A549 (cell line): ENCODE data around the gene VPS4A. TPM values are rescaled to one million over a fixed set of nuclear protein-coding genes. Genes with fewer than 3 reads are reported as not detected.
A peak's percentile ranks its signal among the peaks of the same experiment; 100 is the strongest.

Experiments
- ATAC-seq, 2 experiments: fragments of 200-7000 bp in 1 of 2; fragments of >200 bp in 1 of 2; cut with Nextera tagmentation in 1 of 2; cut with Tn5 transposase in 1 of 2; 3 replicates each; pipeline versions ENCODE4 v1.8.0 to v1.9.1; 2018 to 2020; ENCODE audit warnings: mild to moderate bottlenecking in 1 of 2, moderate library complexity in 1 of 2
- CTCF ChIA-PET: fragments of 300-600 bp; sonication (Branson Sonifier 250); formaldehyde crosslinking; extraction: SDS; loops from one replicate; lab custom pipeline; 2021; ENCODE audit warnings: antibody characterized with exemption, inconsistent platforms; lab: Yijun Ruan, JAX
- POLR2A ChIA-PET: fragments of 350-600 bp; formaldehyde crosslinking; extraction: SDS; loops from one replicate; lab custom pipeline; 2021; ENCODE audit warnings: antibody characterized with exemption, inconsistent platforms; lab: Yijun Ruan, JAX
- DNase-seq, 2 experiments: peaks; one replicate each; pipeline versions ENCODE4 v3.0.0 to v3.0.0-alpha.2; 2011 to 2016; ENCODE audit warnings: low read depth in 1 of 2, low spot score in 1 of 2
- FAIRE-seq: peaks from 2 replicates; lab custom pipeline; 2011; peaks lifted over from hg19 to GRCh38; lab: Jason Lieb, UNC
- H3K27ac ChIP-seq, 2 experiments: fragments of >200 bp; sonication (Bioruptor Twin); formaldehyde crosslinking; 3 replicates each; pipeline ENCODE4 v1.5.1; 2016 to 2017
- H3K4me1 ChIP-seq: fragments of >200 bp; sonication (Bioruptor Twin); formaldehyde crosslinking; 3 replicates; pipeline ENCODE4 v1.6.1; 2016
- H3K4me2 ChIP-seq: fragments of >200 bp; sonication (Bioruptor Twin); formaldehyde crosslinking; 3 replicates; pipeline ENCODE4 v1.6.1; 2016
- H3K4me3 ChIP-seq: fragments of >200 bp; sonication (Bioruptor Twin); formaldehyde crosslinking; 3 replicates; pipeline ENCODE4 v1.5.1; 2016
- H3K9me3 ChIP-seq: fragments of >200 bp; sonication (Bioruptor Twin); formaldehyde crosslinking; 3 replicates; pipeline ENCODE4 v1.6.1; 2016
- BHLHE40 ChIP-seq: IDR thresholded peaks from 2 replicates; pipeline ENCODE4 v1.6.1; 2012; ENCODE audit warnings: low read depth, low read length, inconsistent platforms
- EHF ChIP-seq: fragments of 250-450 bp; sonication (Bioruptor Pico); IDR thresholded peaks from 2 replicates; pipeline ENCODE4 v1.5.0; 2020; ENCODE audit warnings: mild to moderate bottlenecking
- HOXA7 ChIP-seq: fragments of 250-450 bp; sonication (Bioruptor Pico); IDR thresholded peaks from 2 replicates; pipeline ENCODE4 v1.5.0; 2020; ENCODE audit warnings: mild to moderate bottlenecking, moderate library complexity
- HOXB5 ChIP-seq: fragments of 250-450 bp; sonication (Bioruptor Pico); IDR thresholded peaks from 2 replicates; pipeline ENCODE4 v1.5.0; 2020; ENCODE audit warnings: mild to moderate bottlenecking, moderate library complexity
- JUN ChIP-seq, 2 experiments: fragments of >200 bp; sonication (Bioruptor Twin); formaldehyde crosslinking; IDR thresholded peaks; 2 replicates in 1 of 2; 3 replicates in 1 of 2; pipeline ENCODE4 v1.6.1; 2016 to 2017
- MAFK ChIP-seq: fragments of 450-650 bp; IDR thresholded peaks from 2 replicates; pipeline ENCODE4 v1.6.1; 2014; ENCODE audit not compliant: partially characterized antibody
- NFE2L2 ChIP-seq: fragments of 150-350 bp; conservative IDR thresholded peaks from 2 replicates; pipeline ENCODE4 v1.6.1; 2014; ENCODE audit warnings: low read length
- NPAS2 ChIP-seq: fragments of 250-450 bp; sonication (Bioruptor Pico); IDR thresholded peaks from 2 replicates; pipeline ENCODE4 v1.8.0; 2022; ENCODE audit warnings: mild to moderate bottlenecking, moderate library complexity, borderline replicate concordance
- NR3C1 ChIP-seq: fragments of >200 bp; sonication (Bioruptor Twin); formaldehyde crosslinking; IDR thresholded peaks from 3 replicates; pipeline ENCODE4 v1.6.1; 2017
- POLR2A ChIP-seq: IDR thresholded peaks from 2 replicates; pipeline ENCODE4 v1.6.1; 2012; ENCODE audit warnings: mild to moderate bottlenecking, low read length
- RAD21 ChIP-seq, 2 experiments: fragments of >200 bp in 1 of 2; sonication (Bioruptor Twin) in 1 of 2; formaldehyde crosslinking in 1 of 2; IDR thresholded peaks in 1 of 2; conservative IDR thresholded peaks in 1 of 2; 2 replicates in 1 of 2; 3 replicates in 1 of 2; pipeline ENCODE4 v1.6.1; 2012 to 2018; ENCODE audit warnings: inconsistent platforms in 1 of 2
- RARB ChIP-seq: fragments of 250-450 bp; sonication (Bioruptor Pico); IDR thresholded peaks from 2 replicates; pipeline ENCODE4 v1.8.0; 2021; ENCODE audit warnings: mild to moderate bottlenecking, moderate library complexity
- RNF2 ChIP-seq: fragments of 200-600 bp; sonication (generic); IDR thresholded peaks from 2 replicates; pipeline ENCODE4 v1.6.1; 2016; ENCODE audit warnings: low read depth, mild to moderate bottlenecking, antibody characterized with exemption, moderate library complexity, borderline replicate concordance
- SMC3 ChIP-seq: fragments of >200 bp; sonication (Bioruptor Twin); formaldehyde crosslinking; IDR thresholded peaks from 3 replicates; pipeline ENCODE4 v1.6.1; 2018; ENCODE audit warnings: inconsistent platforms
- ZSCAN20 ChIP-seq: fragments of 250-450 bp; sonication (Bioruptor Pico); IDR thresholded peaks from 2 replicates; pipeline ENCODE4 v1.8.0; 2022; ENCODE audit warnings: mild to moderate bottlenecking, moderate library complexity
- WGBS: methylation state at CpG from one replicate; pipeline ENCODE4 v1.1.6; 2017; ENCODE audit errors: missing lambda C conversion rate; 5-methylcytosine and 5-hydroxymethylcytosine counted together
- polyA plus RNA-seq, 4 experiments: library from polyadenylated mRNA; depleted of rRNA in 3 of 4; stranded (reverse); fragments of >200 nt; fragmentation: RNase III in 1 of 4; extraction: RNeasy Plus Mini Kit Qiagen cat#74134 plus additional on column Dnase treatment in 1 of 4; gene quantifications; 2 replicates in 3 of 4; 3 replicates in 1 of 4; pipeline ENCODE4 v1.2.3, GENCODE V29; 2011 to 2017
- TF ChIP-seq, protein P1 (sequence below): fragments of 250-450 bp; sonication (Bioruptor Pico); IDR thresholded peaks from 2 replicates; pipeline ENCODE4 v1.5.0; 2021; ENCODE audit warnings: mild to moderate bottlenecking, moderate library complexity, borderline replicate concordance
- TF ChIP-seq, protein P2 (sequence below): fragments of 450-650 bp; IDR thresholded peaks from 2 replicates; pipeline ENCODE4 v1.6.1; 2014; ENCODE audit warnings: antibody characterized with exemption
- TF ChIP-seq, protein P3 (sequence below): fragments of >200 bp; sonication (Bioruptor Twin); formaldehyde crosslinking; IDR thresholded peaks from 3 replicates; pipeline ENCODE4 v1.5.1; 2016
- TF ChIP-seq, protein P4 (sequence below): fragments of 200-600 bp; sonication (generic); IDR thresholded peaks from 2 replicates; pipeline ENCODE4 v1.6.1; 2016; ENCODE audit warnings: antibody characterized with exemption, mild to moderate bottlenecking, moderate library complexity
- TF ChIP-seq, protein P5 (sequence below): IDR thresholded peaks from 2 replicates; pipeline ENCODE4 v1.6.1; 2012
- TF ChIP-seq, protein P6 (sequence below): IDR thresholded peaks from 2 replicates; pipeline ENCODE4 v1.6.1; 2012

VPS4A gene
- polyA plus RNA-seq, 2 of the 4 experiments (the other 2 are of a cell fraction) = 12.9 to 28.1 TPM

DNA sequence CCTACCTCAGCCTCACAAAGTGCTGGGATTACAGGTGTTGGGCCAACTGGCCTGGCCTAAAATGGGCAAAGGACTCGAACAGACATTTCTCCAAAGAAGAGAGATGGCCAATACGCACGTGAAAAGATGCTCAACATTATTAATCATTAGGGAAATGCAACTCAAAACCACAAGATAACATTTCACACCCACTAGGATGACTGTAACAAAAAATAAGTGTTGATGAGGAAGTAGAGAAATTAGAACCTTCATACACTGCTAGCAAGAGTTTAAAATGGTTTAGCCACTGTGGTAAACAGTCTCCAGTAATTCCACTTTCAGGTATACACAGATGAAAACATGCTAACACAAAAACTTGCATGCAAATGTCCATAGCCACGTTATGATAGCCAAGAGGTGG lies 34.8 kb downstream of the VPS4A start:
- CTCF ChIA-PET = no interaction called here

DNA sequence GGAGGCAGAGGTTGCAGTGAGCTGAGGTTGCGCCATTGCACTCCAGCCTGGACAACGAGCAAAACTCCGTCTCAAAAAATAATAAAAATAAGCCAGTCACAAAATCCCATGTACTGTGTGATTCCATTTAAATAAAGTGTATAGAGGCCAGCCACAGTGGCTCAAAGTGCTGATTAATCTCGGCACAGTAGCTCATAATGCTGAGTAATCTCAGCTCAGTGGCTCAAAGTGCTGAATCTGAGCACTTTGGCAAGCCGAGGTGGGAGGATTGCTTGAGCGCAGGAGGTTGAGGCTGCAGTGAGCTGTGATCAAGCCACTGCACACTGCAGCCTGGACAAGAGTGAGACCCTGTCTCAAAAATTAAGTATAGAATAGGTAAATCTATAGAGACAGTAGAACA lies 35.5 kb downstream of the VPS4A start:
- CTCF ChIA-PET = interaction anchor here (0.6 to 1.6 kb wide), 2 partner anchors 8 to 30 kb away, joined by 3 read pairs; partner anchors contain the start of genes COG8 and NIP7
- POLR2A ChIA-PET = no interaction called here
- FAIRE-seq (no peak), ATAC-seq (peak in 1 of 2 experiments; percentile 32; a peak in 3 of 6 replicates), DNase-seq (no peak)
- H3K9me3 ChIP-seq = no peaks in the 10 kb centered on the region
- TF ChIP-seq MAFK = peak; percentile 12
- TF ChIP-seq, protein P1, sequence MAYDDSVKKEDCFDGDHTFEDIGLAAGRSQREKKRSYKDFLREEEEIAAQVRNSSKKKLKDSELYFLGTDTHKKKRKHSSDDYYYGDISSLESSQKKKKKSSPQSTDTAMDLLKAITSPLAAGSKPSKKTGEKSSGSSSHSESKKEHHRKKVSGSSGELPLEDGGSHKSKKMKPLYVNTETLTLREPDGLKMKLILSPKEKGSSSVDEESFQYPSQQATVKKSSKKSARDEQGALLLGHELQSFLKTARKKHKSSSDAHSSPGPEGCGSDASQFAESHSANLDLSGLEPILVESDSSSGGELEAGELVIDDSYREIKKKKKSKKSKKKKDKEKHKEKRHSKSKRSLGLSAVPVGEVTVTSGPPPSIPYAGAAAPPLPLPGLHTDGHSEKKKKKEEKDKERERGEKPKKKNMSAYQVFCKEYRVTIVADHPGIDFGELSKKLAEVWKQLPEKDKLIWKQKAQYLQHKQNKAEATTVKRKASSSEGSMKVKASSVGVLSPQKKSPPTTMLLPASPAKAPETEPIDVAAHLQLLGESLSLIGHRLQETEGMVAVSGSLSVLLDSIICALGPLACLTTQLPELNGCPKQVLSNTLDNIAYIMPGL (CRISPR knock-in tag) = no peak
- no peak overlapping the region for H3K4me3 ChIP-seq
- 92% methylated on average over 6 of the region's 6 CpGs for WGBS
- H3K4me2 ChIP-seq = no peak overlapping the region
- no peak overlapping the region for H3K27ac ChIP-seq
- no peaks in the 10 kb centered on the region; the same call in 2 of the 3 replicates for H3K4me1 ChIP-seq

More for the DNA sequence above, 34.8 kb downstream of the VPS4A start:
- Histone ChIP-seq H3K27ac (no peak overlapping the region), H3K4me3 (no peak overlapping the region), H3K9me3 (no peaks in the 10 kb centered on the region), H3K4me2 (no peak overlapping the region), H3K4me1 (peaks cover 5% of the 10 kb centered on the region; the same call in 2 of the 3 replicates)
- DNase-seq = no peak
- 87% methylated on average over 4 of the region's 4 CpGs for WGBS
- POLR2A ChIA-PET = no interaction called here
- no peak for FAIRE-seq
- TF ChIP-seq NR3C1 (no peak), EHF (CRISPR knock-in tag) (no peak), RAD21 (conservative IDR thresholded peaks at IDR 0.05 in 1 of 2, IDR thresholded peaks at IDR 0.05 in 1 of 2) (no peak), JUN (IDR thresholded peaks at IDR 0.05) (no peak), HOXA7 (no peak), RNF2 (no peak), POLR2A (no peak), SMC3 (no peak), BHLHE40 (no peak), HOXB5 (no peak), ZSCAN20 (CRISPR knock-in tag) (no peak), NPAS2 (CRISPR knock-in tag) (no peak), NFE2L2 (no peak), RARB (CRISPR knock-in tag) (no peak)
- TF ChIP-seq, protein P2, sequence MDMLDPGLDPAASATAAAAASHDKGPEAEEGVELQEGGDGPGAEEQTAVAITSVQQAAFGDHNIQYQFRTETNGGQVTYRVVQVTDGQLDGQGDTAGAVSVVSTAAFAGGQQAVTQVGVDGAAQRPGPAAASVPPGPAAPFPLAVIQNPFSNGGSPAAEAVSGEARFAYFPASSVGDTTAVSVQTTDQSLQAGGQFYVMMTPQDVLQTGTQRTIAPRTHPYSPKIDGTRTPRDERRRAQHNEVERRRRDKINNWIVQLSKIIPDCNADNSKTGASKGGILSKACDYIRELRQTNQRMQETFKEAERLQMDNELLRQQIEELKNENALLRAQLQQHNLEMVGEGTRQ = no peak
- TF ChIP-seq, protein P3, sequence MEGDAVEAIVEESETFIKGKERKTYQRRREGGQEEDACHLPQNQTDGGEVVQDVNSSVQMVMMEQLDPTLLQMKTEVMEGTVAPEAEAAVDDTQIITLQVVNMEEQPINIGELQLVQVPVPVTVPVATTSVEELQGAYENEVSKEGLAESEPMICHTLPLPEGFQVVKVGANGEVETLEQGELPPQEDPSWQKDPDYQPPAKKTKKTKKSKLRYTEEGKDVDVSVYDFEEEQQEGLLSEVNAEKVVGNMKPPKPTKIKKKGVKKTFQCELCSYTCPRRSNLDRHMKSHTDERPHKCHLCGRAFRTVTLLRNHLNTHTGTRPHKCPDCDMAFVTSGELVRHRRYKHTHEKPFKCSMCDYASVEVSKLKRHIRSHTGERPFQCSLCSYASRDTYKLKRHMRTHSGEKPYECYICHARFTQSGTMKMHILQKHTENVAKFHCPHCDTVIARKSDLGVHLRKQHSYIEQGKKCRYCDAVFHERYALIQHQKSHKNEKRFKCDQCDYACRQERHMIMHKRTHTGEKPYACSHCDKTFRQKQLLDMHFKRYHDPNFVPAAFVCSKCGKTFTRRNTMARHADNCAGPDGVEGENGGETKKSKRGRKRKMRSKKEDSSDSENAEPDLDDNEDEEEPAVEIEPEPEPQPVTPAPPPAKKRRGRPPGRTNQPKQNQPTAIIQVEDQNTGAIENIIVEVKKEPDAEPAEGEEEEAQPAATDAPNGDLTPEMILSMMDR = no peak
- TF ChIP-seq, protein P4, sequence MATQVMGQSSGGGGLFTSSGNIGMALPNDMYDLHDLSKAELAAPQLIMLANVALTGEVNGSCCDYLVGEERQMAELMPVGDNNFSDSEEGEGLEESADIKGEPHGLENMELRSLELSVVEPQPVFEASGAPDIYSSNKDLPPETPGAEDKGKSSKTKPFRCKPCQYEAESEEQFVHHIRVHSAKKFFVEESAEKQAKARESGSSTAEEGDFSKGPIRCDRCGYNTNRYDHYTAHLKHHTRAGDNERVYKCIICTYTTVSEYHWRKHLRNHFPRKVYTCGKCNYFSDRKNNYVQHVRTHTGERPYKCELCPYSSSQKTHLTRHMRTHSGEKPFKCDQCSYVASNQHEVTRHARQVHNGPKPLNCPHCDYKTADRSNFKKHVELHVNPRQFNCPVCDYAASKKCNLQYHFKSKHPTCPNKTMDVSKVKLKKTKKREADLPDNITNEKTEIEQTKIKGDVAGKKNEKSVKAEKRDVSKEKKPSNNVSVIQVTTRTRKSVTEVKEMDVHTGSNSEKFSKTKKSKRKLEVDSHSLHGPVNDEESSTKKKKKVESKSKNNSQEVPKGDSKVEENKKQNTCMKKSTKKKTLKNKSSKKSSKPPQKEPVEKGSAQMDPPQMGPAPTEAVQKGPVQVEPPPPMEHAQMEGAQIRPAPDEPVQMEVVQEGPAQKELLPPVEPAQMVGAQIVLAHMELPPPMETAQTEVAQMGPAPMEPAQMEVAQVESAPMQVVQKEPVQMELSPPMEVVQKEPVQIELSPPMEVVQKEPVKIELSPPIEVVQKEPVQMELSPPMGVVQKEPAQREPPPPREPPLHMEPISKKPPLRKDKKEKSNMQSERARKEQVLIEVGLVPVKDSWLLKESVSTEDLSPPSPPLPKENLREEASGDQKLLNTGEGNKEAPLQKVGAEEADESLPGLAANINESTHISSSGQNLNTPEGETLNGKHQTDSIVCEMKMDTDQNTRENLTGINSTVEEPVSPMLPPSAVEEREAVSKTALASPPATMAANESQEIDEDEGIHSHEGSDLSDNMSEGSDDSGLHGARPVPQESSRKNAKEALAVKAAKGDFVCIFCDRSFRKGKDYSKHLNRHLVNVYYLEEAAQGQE = no peak
- TF ChIP-seq, protein P5, sequence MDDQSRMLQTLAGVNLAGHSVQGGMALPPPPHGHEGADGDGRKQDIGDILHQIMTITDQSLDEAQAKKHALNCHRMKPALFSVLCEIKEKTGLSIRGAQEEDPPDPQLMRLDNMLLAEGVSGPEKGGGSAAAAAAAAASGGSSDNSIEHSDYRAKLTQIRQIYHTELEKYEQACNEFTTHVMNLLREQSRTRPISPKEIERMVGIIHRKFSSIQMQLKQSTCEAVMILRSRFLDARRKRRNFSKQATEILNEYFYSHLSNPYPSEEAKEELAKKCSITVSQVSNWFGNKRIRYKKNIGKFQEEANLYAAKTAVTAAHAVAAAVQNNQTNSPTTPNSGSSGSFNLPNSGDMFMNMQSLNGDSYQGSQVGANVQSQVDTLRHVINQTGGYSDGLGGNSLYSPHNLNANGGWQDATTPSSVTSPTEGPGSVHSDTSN = no peak
- TF ChIP-seq, protein P6, sequence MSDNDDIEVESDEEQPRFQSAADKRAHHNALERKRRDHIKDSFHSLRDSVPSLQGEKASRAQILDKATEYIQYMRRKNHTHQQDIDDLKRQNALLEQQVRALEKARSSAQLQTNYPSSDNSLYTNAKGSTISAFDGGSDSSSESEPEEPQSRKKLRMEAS = no peak
- ATAC-seq = no peak
